ENCODE measurements around the gene MAST3.

MAST3 gene

DNA sequence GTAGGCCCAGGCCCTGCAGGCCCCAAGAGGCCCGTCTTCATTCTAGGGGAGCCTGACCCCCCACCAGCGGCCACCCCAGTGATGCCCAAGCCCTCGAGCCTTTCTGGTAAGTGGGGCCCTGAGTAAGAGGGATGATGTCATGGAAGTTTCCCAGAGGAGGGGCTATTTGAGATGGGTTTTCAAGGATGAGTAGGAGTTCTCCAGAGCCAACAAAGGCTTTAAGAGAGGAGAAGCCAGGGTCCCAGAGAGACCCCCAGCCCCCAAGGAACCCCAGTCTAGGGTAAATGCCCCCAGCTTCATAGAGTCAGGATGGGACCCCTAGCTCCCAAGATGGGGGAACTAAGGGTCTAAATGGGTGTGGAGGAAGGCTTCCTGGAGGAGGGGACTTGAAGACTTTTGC lies 46.3 kb downstream of the MAST3 start:
- DNase-seq (ENCODE audit: insufficient read length, low spot score) (no peak), FAIRE-seq (no peak)
- no peak for TF ChIP-seq TAF1 (IDR thresholded peaks at IDR 0.05; ENCODE audit: low read depth, low read length)
- TF ChIP-seq POLR2AphosphoS5 (IDR thresholded peaks at IDR 0.05; ENCODE audit: low read depth, low read length) = no peak
- TF ChIP-seq SPI1 (IDR thresholded peaks at IDR 0.05; ENCODE audit: low read depth, low read length) = no peak

DNA sequence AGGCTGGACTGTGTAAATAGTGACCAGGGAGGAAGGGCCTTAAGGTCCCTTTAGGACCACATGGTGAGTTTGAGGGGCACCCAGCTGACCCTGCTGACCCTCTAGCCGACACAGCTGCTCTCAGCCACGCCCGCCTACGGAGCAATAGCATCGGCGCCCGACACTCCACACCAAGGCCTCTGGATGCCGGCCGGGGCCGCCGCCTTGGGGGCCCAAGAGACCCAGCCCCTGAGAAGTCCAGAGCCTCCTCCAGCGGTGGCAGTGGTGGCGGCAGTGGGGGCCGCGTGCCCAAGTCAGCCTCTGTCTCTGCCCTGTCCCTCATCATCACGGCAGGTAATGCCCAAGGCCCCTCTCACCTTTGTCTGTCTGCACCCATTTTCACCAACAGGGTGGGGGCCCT lies 46.8 kb downstream of the MAST3 start:
- no peak for TF ChIP-seq POLR2A (IDR thresholded peaks at IDR 0.05; ENCODE audit: low read depth, low read length)
- TF ChIP-seq POLR2AphosphoS5 (IDR thresholded peaks at IDR 0.05; ENCODE audit: low read depth, low read length) = no peak
- no peak for TF ChIP-seq TAF1 (IDR thresholded peaks at IDR 0.05; ENCODE audit: low read depth, low read length)
- no peak for TF ChIP-seq SPI1 (IDR thresholded peaks at IDR 0.05; ENCODE audit: low read depth, low read length)
- TF ChIP-seq POU2F2 (IDR thresholded peaks at IDR 0.05; ENCODE audit: low read depth, low read length) = no peak
- no peak for TF ChIP-seq PAX5 (IDR thresholded peaks at IDR 0.05; ENCODE audit: insufficient read depth, low read length, severe bottlenecking)
- DNase-seq (ENCODE audit: insufficient read length, low spot score) = no peak
- no peak for FAIRE-seq

DNA sequence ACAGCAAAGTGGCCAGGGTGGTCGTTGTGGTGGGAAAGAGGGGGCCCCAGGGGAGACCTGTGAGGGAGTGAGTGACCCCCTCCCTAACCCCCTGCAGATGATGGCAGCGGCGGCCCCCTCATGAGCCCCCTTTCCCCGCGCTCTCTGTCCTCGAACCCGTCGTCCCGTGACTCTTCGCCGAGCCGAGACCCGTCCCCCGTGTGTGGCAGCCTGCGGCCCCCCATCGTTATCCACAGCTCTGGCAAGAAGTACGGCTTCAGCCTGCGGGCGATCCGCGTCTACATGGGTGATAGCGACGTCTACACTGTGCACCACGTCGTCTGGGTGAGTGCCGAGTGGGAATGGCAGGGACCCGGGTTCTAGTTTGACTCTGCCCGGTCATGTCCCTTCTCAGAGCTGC lies 47.3 kb downstream of the MAST3 start:
- FAIRE-seq = no peak

DNA sequence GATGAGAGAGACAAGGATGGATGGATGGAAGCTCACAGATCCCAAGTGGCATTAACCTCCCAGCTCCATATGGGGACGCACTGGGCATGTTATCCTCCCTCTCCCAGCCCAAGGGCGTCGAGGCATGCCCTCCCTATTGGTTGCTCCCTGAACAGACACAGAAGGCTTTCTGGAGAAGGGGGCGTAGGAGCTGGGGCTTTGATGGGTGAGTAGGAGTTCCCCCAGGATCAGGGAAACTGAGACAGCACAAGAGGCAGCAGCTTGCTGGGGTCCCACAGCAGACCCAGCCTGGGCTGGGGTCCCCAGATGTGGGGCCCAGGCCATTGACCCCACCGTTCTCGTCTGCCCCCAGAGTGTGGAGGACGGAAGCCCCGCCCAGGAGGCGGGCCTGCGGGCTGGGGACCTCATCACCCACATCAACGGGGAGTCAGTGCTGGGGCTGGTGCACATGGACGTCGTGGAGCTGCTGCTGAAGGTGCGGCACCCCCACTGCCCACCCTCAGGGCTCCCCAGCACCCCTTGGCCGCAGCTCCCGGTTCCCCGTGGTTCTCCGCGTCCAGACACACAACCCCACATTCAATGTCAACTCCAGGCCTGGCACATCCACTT lies 47.9 kb downstream of the MAST3 start:
- TF ChIP-seq POU2F2 (IDR thresholded peaks at IDR 0.05; ENCODE audit: low read depth, low read length) (no peak), POLR2A (IDR thresholded peaks at IDR 0.05; ENCODE audit: low read depth, low read length) (no peak)

More for the DNA sequence above, 47.3 kb downstream of the MAST3 start:
- TF ChIP-seq PAX5 (IDR thresholded peaks at IDR 0.05; ENCODE audit: insufficient read depth, low read length, severe bottlenecking) (no peak), POU2F2 (IDR thresholded peaks at IDR 0.05; ENCODE audit: low read depth, low read length) (no peak), POLR2AphosphoS5 (IDR thresholded peaks at IDR 0.05; ENCODE audit: low read depth, low read length) (no peak), POLR2A (IDR thresholded peaks at IDR 0.05; ENCODE audit: low read depth, low read length) (no peak), SPI1 (IDR thresholded peaks at IDR 0.05; ENCODE audit: low read depth, low read length) (no peak), TAF1 (IDR thresholded peaks at IDR 0.05; ENCODE audit: low read depth, low read length) (no peak)
- no peak for DNase-seq (ENCODE audit: insufficient read length, low spot score)

DNA sequence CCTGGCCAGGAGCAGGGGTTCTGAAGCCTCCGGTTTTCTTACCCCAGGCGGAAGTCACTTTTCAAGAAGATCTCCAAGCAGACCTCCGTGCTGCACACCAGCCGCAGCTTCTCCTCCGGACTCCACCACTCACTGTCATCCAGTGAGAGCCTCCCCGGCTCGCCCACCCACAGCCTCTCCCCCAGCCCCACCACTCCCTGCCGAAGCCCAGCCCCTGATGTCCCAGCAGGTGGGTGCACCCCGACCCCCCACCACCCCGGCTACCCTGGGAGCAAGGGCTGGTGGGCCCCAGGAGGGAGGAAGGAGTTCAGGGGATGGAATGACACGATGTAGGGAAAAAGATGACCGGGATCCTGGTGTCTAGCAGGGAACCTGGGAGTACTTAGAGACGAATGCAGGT lies 49.8 kb downstream of the MAST3 start:
- TF ChIP-seq SPI1 (IDR thresholded peaks at IDR 0.05; ENCODE audit: low read depth, low read length) (no peak), POLR2AphosphoS5 (IDR thresholded peaks at IDR 0.05; ENCODE audit: low read depth, low read length) (no peak), PAX5 (IDR thresholded peaks at IDR 0.05; ENCODE audit: insufficient read depth, low read length, severe bottlenecking) (no peak)
- no peak for FAIRE-seq
- no peak for DNase-seq (ENCODE audit: insufficient read length, low spot score)

More for the DNA sequence above, 47.9 kb downstream of the MAST3 start:
- DNase-seq (ENCODE audit: insufficient read length, low spot score) (no peak), FAIRE-seq (no peak)

DNA sequence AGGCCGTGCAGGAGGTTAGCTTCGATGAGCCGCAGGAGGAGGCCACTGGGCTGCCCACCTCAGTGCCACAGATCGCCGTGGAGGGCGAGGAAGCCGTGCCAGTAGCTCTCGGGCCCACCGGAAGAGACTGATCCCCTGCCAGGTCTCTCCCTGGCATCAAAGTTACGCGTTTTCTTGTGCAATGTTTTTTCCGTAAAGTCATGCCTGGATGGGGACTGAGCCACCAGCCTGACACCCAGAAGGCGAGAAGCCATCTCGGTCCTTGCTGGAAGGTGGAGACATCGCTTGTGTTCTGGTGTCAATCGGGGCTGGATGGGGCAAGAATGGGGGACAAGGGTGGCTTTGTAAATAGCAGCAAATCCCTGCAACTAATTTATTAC lies 52.0 kb downstream of the MAST3 start:
- no peak for FAIRE-seq

DNA sequence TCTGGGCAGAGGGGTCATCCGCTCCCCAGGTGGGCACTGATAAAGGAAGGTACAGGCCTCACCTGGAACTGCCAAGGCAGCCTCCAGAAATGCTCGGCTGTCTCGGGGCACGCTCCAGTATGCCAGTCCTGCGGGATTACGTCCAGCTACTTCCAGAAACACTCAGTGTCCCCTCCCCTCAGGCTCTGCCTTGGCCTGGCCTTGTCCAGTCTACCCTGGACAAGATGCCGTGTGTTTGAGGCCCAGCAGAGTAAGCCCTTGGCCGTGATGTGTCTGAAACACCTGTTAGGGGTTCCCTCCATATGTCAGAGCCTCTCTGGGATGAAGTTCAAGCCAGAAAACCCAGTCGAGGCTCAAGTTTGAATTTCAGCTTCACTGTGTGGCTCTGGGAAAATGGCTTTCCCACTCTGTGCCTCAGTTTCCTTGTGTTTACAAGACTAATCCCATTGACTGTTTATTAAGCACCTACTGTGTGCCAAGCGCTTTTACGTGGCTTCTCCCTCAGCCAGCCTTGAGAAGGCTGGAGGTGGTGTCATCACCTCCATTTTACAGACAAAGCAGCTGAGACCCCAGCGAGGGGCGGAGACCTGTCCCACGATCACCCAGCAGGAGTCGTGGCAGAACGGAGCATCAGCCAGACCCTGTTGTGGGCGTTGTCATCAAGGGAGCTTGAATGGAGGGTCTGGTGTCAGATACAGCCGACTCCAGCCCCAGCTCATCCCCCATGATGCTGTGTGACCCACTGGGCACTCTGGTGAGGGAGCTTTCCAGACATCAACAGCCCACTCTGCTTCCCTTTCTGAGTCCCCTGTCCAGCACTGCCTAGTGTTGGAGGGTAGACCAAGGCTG lies 53.4 kb downstream of the MAST3 start:
- TF ChIP-seq TAF1 (IDR thresholded peaks at IDR 0.05; ENCODE audit: low read depth, low read length) (no peak), POLR2A (IDR thresholded peaks at IDR 0.05; ENCODE audit: low read depth, low read length) (no peak), POU2F2 (IDR thresholded peaks at IDR 0.05; ENCODE audit: low read depth, low read length) (no peak), SPI1 (IDR thresholded peaks at IDR 0.05; ENCODE audit: low read depth, low read length) (no peak), POLR2AphosphoS5 (IDR thresholded peaks at IDR 0.05; ENCODE audit: low read depth, low read length) (no peak; the same call in 1 of the 2 replicates), PAX5 (IDR thresholded peaks at IDR 0.05; ENCODE audit: insufficient read depth, low read length, severe bottlenecking) (no peak)
- no peak for DNase-seq (ENCODE audit: insufficient read length, low spot score)
- FAIRE-seq = peak; percentile 80

More for the DNA sequence above, 52.0 kb downstream of the MAST3 start:
- TF ChIP-seq POLR2AphosphoS5 (IDR thresholded peaks at IDR 0.05; ENCODE audit: low read depth, low read length) (no peak), SPI1 (IDR thresholded peaks at IDR 0.05; ENCODE audit: low read depth, low read length) (no peak), PAX5 (IDR thresholded peaks at IDR 0.05; ENCODE audit: insufficient read depth, low read length, severe bottlenecking) (no peak), POLR2A (IDR thresholded peaks at IDR 0.05; ENCODE audit: low read depth, low read length) (no peak), POU2F2 (IDR thresholded peaks at IDR 0.05; ENCODE audit: low read depth, low read length) (no peak), TAF1 (IDR thresholded peaks at IDR 0.05; ENCODE audit: low read depth, low read length) (no peak)
- no peak for DNase-seq (ENCODE audit: insufficient read length, low spot score)

DNA sequence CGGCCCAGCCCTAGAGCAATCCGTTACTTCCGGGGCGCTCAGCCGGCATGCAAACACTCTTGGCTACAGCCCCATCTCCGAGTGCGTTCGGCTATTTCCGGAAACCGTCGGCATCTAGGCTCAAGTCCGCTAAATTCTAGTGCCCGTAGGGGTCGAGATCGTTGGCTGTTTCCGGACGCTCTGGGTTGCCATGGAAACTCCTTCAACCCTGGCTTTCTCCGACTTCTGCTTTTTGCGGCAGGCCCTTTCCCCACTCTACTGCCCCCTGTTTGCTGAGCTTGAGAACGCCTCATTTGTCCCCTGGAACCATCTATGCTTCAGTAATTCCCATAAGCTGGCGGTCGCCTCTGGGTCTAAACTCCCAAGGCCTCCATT lies 54.9 kb downstream of the MAST3 start:
- TF ChIP-seq POLR2AphosphoS5 (IDR thresholded peaks at IDR 0.05; ENCODE audit: low read depth, low read length) (no peak), TAF1 (IDR thresholded peaks at IDR 0.05; ENCODE audit: low read depth, low read length) (peak; percentile 42; the same call in 1 of the 2 replicates), POU2F2 (IDR thresholded peaks at IDR 0.05; ENCODE audit: low read depth, low read length) (peak; percentile 91), POLR2A (IDR thresholded peaks at IDR 0.05; ENCODE audit: low read depth, low read length) (peak; percentile 58), SPI1 (IDR thresholded peaks at IDR 0.05; ENCODE audit: low read depth, low read length) (peak; percentile 98)
- peak; percentile 99 for DNase-seq (ENCODE audit: insufficient read length, low spot score)
- FAIRE-seq = no peak

DNA sequence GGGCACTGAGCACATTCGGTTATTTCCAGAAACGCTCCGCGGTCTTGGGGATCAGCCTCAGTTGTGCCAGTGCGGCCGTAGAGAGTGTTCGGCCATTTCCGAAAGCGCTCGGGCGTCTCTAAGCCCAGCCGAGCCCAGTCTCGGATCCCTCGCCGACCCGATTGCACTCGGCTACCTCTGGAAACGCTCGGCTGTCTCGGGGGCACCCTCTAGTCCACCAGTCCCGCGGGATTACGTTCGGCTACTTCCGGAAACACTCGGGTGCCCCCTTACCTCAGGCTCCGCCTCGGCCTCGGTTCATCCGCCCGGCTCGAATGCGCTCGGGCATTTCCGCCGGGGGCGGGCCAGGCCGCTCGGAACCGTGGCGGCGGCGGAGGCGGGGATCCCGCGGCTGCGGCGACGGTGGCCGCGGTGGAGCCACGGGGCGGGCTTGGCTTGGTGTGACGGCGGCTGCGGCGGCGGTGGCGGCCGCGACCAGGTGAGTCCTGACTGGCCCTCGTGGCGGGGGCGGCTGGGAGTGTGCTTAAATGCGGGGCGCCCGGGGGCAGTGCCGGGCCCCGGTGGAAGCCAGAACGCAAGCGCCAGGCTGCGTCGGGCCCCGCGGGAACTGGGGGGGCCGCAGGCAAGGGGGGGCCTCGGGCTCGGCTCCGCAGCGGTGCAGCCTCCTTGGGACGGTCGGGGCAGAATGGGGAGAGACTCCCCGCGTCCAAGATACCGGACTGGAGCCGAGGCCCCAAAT lies 55.4 kb downstream of the MAST3 start, which contains the start of gene PIK3R2:
PIK3R2 (plus strand) TSS at position 347 of the 739 bp plus-strand sequence. CDS start 2,717 bp downstream, outside the sequence.
- peak; percentile 100 for FAIRE-seq
- TF ChIP-seq POLR2A (IDR thresholded peaks at IDR 0.05; ENCODE audit: low read depth, low read length) (no peak), SPI1 (IDR thresholded peaks at IDR 0.05; ENCODE audit: low read depth, low read length) (no peak), TAF1 (IDR thresholded peaks at IDR 0.05; ENCODE audit: low read depth, low read length) (0 out of 2 replicates have a peak, but pooled peaks have one; percentile 15), POLR2AphosphoS5 (IDR thresholded peaks at IDR 0.05; ENCODE audit: low read depth, low read length) (no peak), POU2F2 (IDR thresholded peaks at IDR 0.05; ENCODE audit: low read depth, low read length) (no peak), PAX5 (IDR thresholded peaks at IDR 0.05; ENCODE audit: insufficient read depth, low read length, severe bottlenecking) (peak; percentile 77)

More for the DNA sequence above, 55.4 kb downstream of the MAST3 start, which contains the start of gene PIK3R2:
- peak; percentile 98 for DNase-seq (ENCODE audit: insufficient read length, low spot score)

Measured in GM12891 (cell line).